ENCODE measurements around the gene PTGR3. TPM values are rescaled to one million over a fixed set of nuclear protein-coding genes. Genes with fewer than 3 reads are reported as not detected.
A peak's percentile ranks its signal among the peaks of the same experiment; 100 is the strongest.
"Not testable (repeated sequence)": the region's sequence is repeated elsewhere in the genome, so short reads cannot be mapped to it uniquely, and the experiment has no call there.

PTGR3 gene
- total RNA-seq, 1 donor from 2014 or later, result 10.6 TPM

- DNase-seq (ENCODE audit: low spot score), result peak; percentile 46
These were observed 5.3 kb downstream of the PTGR3 start for GRCh38 chr18:75203416-75204268.

GRCh38 chr18:75202696-75203365 is 6.1 kb downstream of the PTGR3 start:
- no peak for DNase-seq (ENCODE audit: low spot score)

GRCh38 chr18:75201282-75202270 is 7.4 kb downstream of the PTGR3 start:
- DNase-seq (ENCODE audit: low spot score), result no peak

GRCh38 chr18:75200605-75201280 is 8.2 kb downstream of the PTGR3 start:
- no peak for DNase-seq (ENCODE audit: low spot score)

- DNase-seq (ENCODE audit: low spot score), result no peak
These were observed 8.9 kb downstream of the PTGR3 start for GRCh38 chr18:75200071-75200470.

- no peak for DNase-seq (ENCODE audit: low spot score)
These were observed 9.6 kb downstream of the PTGR3 start for GRCh38 chr18:75199327-75199726.

GRCh38 chr18:75198036-75198435 is 10.9 kb downstream of the PTGR3 start:
- no peak for DNase-seq (ENCODE audit: low spot score)

GRCh38 chr18:75192899-75193298 is 16.0 kb downstream of the PTGR3 start:
- DNase-seq (ENCODE audit: low spot score), result no peak

GRCh38 chr18:75189696-75190095 is 19.2 kb downstream of the PTGR3 start:
- no peak for DNase-seq (ENCODE audit: low spot score)

GRCh38 chr18:75187702-75188101 is 21.2 kb downstream of the PTGR3 start:
- not testable (repeated sequence) for DNase-seq (ENCODE audit: low spot score)

- no peak for DNase-seq (ENCODE audit: low spot score)
These were observed 23.5 kb downstream of the PTGR3 start for GRCh38 chr18:75185460-75185859.

GRCh38 chr18:75183973-75184493 is 24.9 kb downstream of the PTGR3 start:
- no peak for DNase-seq (ENCODE audit: low spot score)

GRCh38 chr18:75183524-75183923 is 25.4 kb downstream of the PTGR3 start:
- no peak for DNase-seq (ENCODE audit: low spot score)

GRCh38 chr18:75179819-75180600 is 28.9 kb downstream of the PTGR3 start:
- DNase-seq (ENCODE audit: low spot score), result no peak

GRCh38 chr18:75178376-75178775 is 30.6 kb downstream of the PTGR3 start:
- DNase-seq (ENCODE audit: low spot score), result no peak

- DNase-seq (ENCODE audit: low spot score), result no peak
These were observed 32.1 kb downstream of the PTGR3 start for GRCh38 chr18:75176849-75177248.

GRCh38 chr18:75173738-75174137 is 35.2 kb downstream of the PTGR3 start:
- DNase-seq (ENCODE audit: low spot score), result no peak

- DNase-seq (ENCODE audit: low spot score), result no peak
These were observed 35.9 kb downstream of the PTGR3 start for GRCh38 chr18:75173125-75173432.

GRCh38 chr18:75172299-75173124 is 36.4 kb downstream of the PTGR3 start:
- DNase-seq (ENCODE audit: low spot score), result no peak

Data from umbilical cord (tissue), 2 donors.